Activated naive CD4-positive, alpha-beta T cell treated with anti-CD3 and anti-CD28 coated beads, Interleukin-2, amount 50 U/mL, for 16 hours (primary cell): ENCODE measurements around the gene MCC.

Source experiments
- DNase-seq: peaks from one replicate; pipeline ENCODE4 v3.0.0-alpha.2; 2020

The MCC gene

GRCh38 chr5:113062869-113063508 is 425.3 kb downstream of the MCC start:
- DNase-seq = no peak

GRCh38 chr5:113061846-113062780 is 426.1 kb downstream of the MCC start:
- DNase-seq = no peak

- DNase-seq = no peak
These were observed 427.7 kb downstream of the MCC start for GRCh38 chr5:113060408-113061025.

- no peak for DNase-seq
These were observed 428.8 kb downstream of the MCC start for GRCh38 chr5:113059232-113060040.

- DNase-seq = no peak
These were observed 429.5 kb downstream of the MCC start for GRCh38 chr5:113058706-113059226.

GRCh38 chr5:113058269-113058668 is 430.0 kb downstream of the MCC start:
- no peak for DNase-seq

- no peak for DNase-seq
These were observed 430.7 kb downstream of the MCC start for GRCh38 chr5:113057557-113057984.

GRCh38 chr5:113056988-113057387 is 431.3 kb downstream of the MCC start:
- DNase-seq = no peak

GRCh38 chr5:113054899-113055298 is 433.4 kb downstream of the MCC start:
- DNase-seq = no peak

GRCh38 chr5:113053511-113053995 is 434.7 kb downstream of the MCC start:
- no peak for DNase-seq

- DNase-seq = no peak
These were observed 436.0 kb downstream of the MCC start for GRCh38 chr5:113052041-113052795.

GRCh38 chr5:113050721-113051382 is 437.4 kb downstream of the MCC start:
- DNase-seq = no peak

- DNase-seq = no peak
These were observed 439.3 kb downstream of the MCC start for GRCh38 chr5:113048931-113049330.

GRCh38 chr5:113047733-113048652 is 440.3 kb downstream of the MCC start:
- no peak for DNase-seq

GRCh38 chr5:113047234-113047633 is 441.0 kb downstream of the MCC start:
- DNase-seq = no peak

GRCh38 chr5:113044776-113045465 is 443.3 kb downstream of the MCC start:
- no peak for DNase-seq

GRCh38 chr5:113043491-113043931 is 444.7 kb downstream of the MCC start:
- DNase-seq = peak; percentile 19

GRCh38 chr5:113042491-113043243 is 445.6 kb downstream of the MCC start:
- no peak for DNase-seq
